Left ventricle myocardium inferior (tissue), 1 donor: ENCODE results near the gene MED13L. TPM values are rescaled to one million over a fixed set of nuclear protein-coding genes. Genes with fewer than 3 reads are reported as not detected.
A peak's percentile ranks its signal among the peaks of the same experiment; 100 is the strongest.

Experiments used
- DNase-seq: peaks from one replicate; pipeline ENCODE4 v3.0.0-alpha.2; 2020
- H3K27ac ChIP-seq: fragments of 200-600 bp; replicated peaks from 2 replicates; pipeline ENCODE4 v1.8.0; 2021
- H3K27me3 ChIP-seq: fragments of 200-600 bp; 2 replicates; pipeline ENCODE4 v1.8.0; 2021; ENCODE audit warnings: low read depth
- H3K36me3 ChIP-seq: fragments of 200-600 bp; 2 replicates; pipeline ENCODE4 v1.8.0; 2021
- H3K4me1 ChIP-seq: fragments of 200-600 bp; 2 replicates; pipeline ENCODE4 v1.8.0; 2021
- H3K4me3 ChIP-seq: fragments of 200-600 bp; 2 replicates; pipeline ENCODE4 v1.8.0; 2021; ENCODE audit warnings: mild to moderate bottlenecking, moderate library complexity
- H3K9me3 ChIP-seq: fragments of 200-600 bp; replicated peaks from 2 replicates; pipeline ENCODE4 v1.8.0; 2021
- CTCF ChIP-seq: fragments of 200-600 bp; IDR thresholded peaks from 2 replicates; pipeline ENCODE4 v1.8.0; 2021; ENCODE audit warnings: antibody characterized with exemption, mild to moderate bottlenecking, borderline replicate concordance
- intact Hi-C: fragments of 100-400 bp; cut with micrococcal nuclease; formaldehyde crosslinking; loops from one replicate; pipeline ENCODE4 v1.11.0; 2022
- total RNA-seq: library from RNA; stranded (reverse); fragmentation: NEBNext Ultra II Directional; extraction: Animal tissue kit (Norgen Biotek cat#: 25700); gene quantifications from one replicate; pipeline ENCODE4 v1.2.1, GENCODE V29; 2021
- donor health status: DM: no; HTN: yes; CAD: no; lungs with severe emphysema.

Gene MED13L
- total RNA-seq, 1 donor from 2014 or later = 55.0 TPM

- DNase-seq = no peak
These were observed 223.2 kb downstream of the MED13L start for GRCh38 chr12:116054280-116054679.

GRCh38 chr12:116053479-116054200 lies 223.9 kb downstream of the MED13L start:
- Histone ChIP-seq H3K27ac (peak overlapping the region; percentile 48), H3K27me3 (no peaks in the 10 kb centered on the region), H3K4me1 (peaks cover 72% of the 10 kb centered on the region), H3K36me3 (no peaks in the 10 kb centered on the region), H3K9me3 (no peaks in the 10 kb centered on the region), H3K4me3 (no peak overlapping the region)
- TF ChIP-seq CTCF = no peak
- peak; percentile 27 for DNase-seq
- intact Hi-C loops = no loop called here

More at GRCh38 chr12:116054280-116054679, 223.2 kb downstream of the MED13L start:
- Histone ChIP-seq H3K27ac (peak overlapping the region; percentile 41), H3K9me3 (no peaks in the 10 kb centered on the region), H3K4me3 (no peak overlapping the region), H3K27me3 (no peaks in the 10 kb centered on the region), H3K4me1 (peaks cover 71% of the 10 kb centered on the region), H3K36me3 (no peaks in the 10 kb centered on the region)
- intact Hi-C loops = no loop called here
- no peak for TF ChIP-seq CTCF

GRCh38 chr12:116050275-116050674 lies 227.2 kb downstream of the MED13L start:
- H3K4me3 ChIP-seq = no peak overlapping the region
- no peaks in the 10 kb centered on the region for H3K9me3 ChIP-seq
- TF ChIP-seq CTCF = no peak
- no peak overlapping the region for H3K27ac ChIP-seq
- no peak for DNase-seq
- intact Hi-C loops = no loop called here
- peaks cover 79% of the 10 kb centered on the region for H3K4me1 ChIP-seq
- H3K27me3 ChIP-seq = no peaks in the 10 kb centered on the region
- H3K36me3 ChIP-seq = no peaks in the 10 kb centered on the region

- TF ChIP-seq CTCF = no peak
- intact Hi-C loops = no loop called here
- DNase-seq = no peak
- no peak overlapping the region for H3K4me3 ChIP-seq
- peak overlapping the region; percentile 26 for H3K27ac ChIP-seq
- no peaks in the 10 kb centered on the region for H3K36me3 ChIP-seq
- H3K4me1 ChIP-seq = peaks cover 81% of the 10 kb centered on the region
- no peaks in the 10 kb centered on the region for H3K27me3 ChIP-seq
- H3K9me3 ChIP-seq = no peaks in the 10 kb centered on the region
These were observed 228.6 kb downstream of the MED13L start for GRCh38 chr12:116048879-116049278.

GRCh38 chr12:116046039-116046438 lies 231.5 kb downstream of the MED13L start:
- no peak for DNase-seq
- Histone ChIP-seq H3K9me3 (no peaks in the 10 kb centered on the region), H3K27me3 (no peaks in the 10 kb centered on the region), H3K27ac (no peak overlapping the region), H3K36me3 (no peaks in the 10 kb centered on the region), H3K4me1 (peaks cover 73% of the 10 kb centered on the region), H3K4me3 (no peak overlapping the region)
- intact Hi-C loops = no loop called here
- TF ChIP-seq CTCF = no peak
